ENCODE results near the gene BICC1.

GRCh38 chr10:58836991-58837575 is 324.4 kb downstream of the BICC1 start:
- TF ChIP-seq, protein P1, sequence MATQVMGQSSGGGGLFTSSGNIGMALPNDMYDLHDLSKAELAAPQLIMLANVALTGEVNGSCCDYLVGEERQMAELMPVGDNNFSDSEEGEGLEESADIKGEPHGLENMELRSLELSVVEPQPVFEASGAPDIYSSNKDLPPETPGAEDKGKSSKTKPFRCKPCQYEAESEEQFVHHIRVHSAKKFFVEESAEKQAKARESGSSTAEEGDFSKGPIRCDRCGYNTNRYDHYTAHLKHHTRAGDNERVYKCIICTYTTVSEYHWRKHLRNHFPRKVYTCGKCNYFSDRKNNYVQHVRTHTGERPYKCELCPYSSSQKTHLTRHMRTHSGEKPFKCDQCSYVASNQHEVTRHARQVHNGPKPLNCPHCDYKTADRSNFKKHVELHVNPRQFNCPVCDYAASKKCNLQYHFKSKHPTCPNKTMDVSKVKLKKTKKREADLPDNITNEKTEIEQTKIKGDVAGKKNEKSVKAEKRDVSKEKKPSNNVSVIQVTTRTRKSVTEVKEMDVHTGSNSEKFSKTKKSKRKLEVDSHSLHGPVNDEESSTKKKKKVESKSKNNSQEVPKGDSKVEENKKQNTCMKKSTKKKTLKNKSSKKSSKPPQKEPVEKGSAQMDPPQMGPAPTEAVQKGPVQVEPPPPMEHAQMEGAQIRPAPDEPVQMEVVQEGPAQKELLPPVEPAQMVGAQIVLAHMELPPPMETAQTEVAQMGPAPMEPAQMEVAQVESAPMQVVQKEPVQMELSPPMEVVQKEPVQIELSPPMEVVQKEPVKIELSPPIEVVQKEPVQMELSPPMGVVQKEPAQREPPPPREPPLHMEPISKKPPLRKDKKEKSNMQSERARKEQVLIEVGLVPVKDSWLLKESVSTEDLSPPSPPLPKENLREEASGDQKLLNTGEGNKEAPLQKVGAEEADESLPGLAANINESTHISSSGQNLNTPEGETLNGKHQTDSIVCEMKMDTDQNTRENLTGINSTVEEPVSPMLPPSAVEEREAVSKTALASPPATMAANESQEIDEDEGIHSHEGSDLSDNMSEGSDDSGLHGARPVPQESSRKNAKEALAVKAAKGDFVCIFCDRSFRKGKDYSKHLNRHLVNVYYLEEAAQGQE (IDR thresholded peaks at IDR 0.05; ENCODE audit: insufficient read depth in 1 of 2, low read depth in 2 of 2, low read length in 2 of 2): no peak
- TF ChIP-seq TAF1 (IDR thresholded peaks at IDR 0.05; ENCODE audit: borderline replicate concordance, insufficient read depth, low read length) (no peak), SIN3A (IDR thresholded peaks at IDR 0.05; ENCODE audit: borderline replicate concordance, insufficient read depth, low read length) (no peak), POLR2AphosphoS5 (IDR thresholded peaks at IDR 0.05; ENCODE audit: low read depth, low read length) (no peak), FOXP2 (optimal IDR thresholded peaks at IDR 0.05; ENCODE audit: borderline replicate concordance, extremely low read depth, extremely low read length, insufficient read depth) (no peak)
